Retinal pigment epithelial cell (primary cell): ENCODE results near the gene ATF7IP.
"Not testable (repeated sequence)": the region's sequence is repeated elsewhere in the genome, so short reads cannot be mapped to it uniquely, and the experiment has no call there.

ENCODE experiments used
- DNase-seq: peaks from one replicate; pipeline ENCODE4 v3.0.0-alpha.2; 2010; ENCODE audit warnings: low read depth
- H3K4me3 ChIP-seq: 2 replicates; pipeline ENCODE4 v1.5.1; 2011; ENCODE audit warnings: mild to moderate bottlenecking, low read length, control low read depth, moderate library complexity
- TF ChIP-seq, protein P1 (sequence below): conservative IDR thresholded peaks from 2 replicates; pipeline ENCODE4 v1.5.1; 2011; ENCODE audit warnings: low read depth, low read length, control low read depth, inconsistent platforms

Gene ATF7IP

DNA sequence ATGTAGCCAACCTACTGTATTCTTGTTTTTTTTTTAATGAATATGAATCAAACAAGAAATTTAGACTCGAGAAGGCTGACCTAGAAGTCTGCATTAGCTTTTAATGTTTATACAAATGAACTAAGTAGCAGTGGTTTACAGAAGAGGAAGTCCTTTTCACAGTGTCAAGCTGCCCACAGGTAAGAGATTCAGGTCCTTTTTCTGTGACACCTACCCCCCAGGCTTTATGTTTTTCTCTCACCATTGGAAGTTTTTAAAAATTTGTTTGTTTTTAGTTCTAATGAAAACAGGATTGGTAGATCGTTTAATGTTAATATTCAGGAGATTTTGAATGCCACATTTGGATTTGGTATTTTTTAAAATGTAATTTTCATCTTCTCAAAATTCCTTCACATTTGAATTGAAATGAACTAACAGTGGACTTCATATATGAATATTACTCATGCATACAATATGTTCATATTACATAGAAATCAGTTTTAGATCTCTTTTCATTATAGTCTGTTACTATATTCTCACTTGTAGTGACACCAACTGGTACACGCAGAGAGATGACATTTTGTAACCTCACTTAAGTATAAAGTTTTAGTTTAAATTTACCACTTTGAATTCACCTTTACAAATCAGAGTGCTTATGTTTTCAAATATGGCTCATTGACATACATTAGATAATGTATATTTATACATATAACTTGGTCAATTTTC lies 29.7 kb downstream of the ATF7IP start:
- TF ChIP-seq, protein P1, sequence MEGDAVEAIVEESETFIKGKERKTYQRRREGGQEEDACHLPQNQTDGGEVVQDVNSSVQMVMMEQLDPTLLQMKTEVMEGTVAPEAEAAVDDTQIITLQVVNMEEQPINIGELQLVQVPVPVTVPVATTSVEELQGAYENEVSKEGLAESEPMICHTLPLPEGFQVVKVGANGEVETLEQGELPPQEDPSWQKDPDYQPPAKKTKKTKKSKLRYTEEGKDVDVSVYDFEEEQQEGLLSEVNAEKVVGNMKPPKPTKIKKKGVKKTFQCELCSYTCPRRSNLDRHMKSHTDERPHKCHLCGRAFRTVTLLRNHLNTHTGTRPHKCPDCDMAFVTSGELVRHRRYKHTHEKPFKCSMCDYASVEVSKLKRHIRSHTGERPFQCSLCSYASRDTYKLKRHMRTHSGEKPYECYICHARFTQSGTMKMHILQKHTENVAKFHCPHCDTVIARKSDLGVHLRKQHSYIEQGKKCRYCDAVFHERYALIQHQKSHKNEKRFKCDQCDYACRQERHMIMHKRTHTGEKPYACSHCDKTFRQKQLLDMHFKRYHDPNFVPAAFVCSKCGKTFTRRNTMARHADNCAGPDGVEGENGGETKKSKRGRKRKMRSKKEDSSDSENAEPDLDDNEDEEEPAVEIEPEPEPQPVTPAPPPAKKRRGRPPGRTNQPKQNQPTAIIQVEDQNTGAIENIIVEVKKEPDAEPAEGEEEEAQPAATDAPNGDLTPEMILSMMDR: no peak
- no peak overlapping the region for H3K4me3 ChIP-seq
- no peak for DNase-seq

DNA sequence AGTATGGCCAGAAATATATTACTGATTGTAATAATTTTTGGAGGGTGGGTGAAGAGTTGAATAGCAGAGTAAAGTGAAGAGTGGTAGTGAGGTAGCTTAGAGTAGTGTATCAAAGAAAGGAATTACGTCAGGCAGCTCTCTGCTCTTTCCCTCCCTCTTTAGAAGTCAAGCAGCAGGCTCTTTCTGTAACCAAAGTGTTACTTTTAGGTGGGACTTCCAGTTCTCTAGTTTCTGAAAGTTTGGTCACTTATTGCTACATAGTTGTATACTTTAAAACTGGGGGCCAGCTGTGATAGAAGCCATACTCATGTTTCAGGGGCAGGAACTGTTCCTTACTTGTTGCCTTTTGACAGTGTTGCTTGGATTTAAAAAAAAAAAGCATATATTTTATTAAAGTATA lies 30.6 kb downstream of the ATF7IP start:
- DNase-seq: no peak
- H3K4me3 ChIP-seq: no peak overlapping the region
- TF ChIP-seq, protein P1: no peak

DNA sequence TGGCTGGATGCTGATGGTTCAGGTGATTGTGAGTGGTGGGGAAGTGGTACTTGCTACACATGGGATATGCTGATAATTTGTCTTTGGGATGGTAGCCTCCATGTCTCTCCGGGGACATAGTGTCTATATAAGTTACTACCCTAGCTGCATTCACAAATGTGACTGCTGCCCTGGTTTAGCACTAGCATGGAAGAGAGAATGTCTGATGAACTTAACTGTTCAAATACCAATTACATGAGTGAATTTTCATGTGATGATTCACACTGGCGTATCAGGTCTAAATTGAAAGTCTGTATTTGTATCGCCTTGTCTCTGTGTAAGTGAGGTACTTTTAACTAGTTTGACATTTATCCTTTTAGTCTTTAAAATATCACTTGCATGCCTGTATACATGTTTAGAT lies 34.4 kb downstream of the ATF7IP start:
- DNase-seq: peak; percentile 50
- TF ChIP-seq, protein P1: no peak
- H3K4me3 ChIP-seq: peak overlapping the region; percentile 3

DNA sequence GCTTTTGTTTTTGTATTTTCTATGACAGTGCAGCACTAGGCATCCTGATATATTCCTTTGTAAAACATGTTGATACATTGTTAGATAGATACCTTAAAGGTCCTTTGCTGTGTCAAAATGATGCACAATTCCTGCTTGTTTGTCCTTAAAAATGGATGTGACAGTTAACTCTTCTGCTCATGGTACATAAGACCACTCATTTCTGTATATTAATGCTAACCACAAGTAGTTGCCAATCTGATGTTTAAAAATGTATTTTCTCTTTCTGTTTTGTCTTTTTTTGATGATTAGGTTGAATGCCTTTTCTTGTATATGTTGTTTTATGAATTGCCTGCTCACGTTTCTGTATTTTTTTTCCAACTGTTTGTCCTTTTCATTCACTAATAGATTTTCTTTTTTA lies 35.1 kb downstream of the ATF7IP start:
- H3K4me3 ChIP-seq: no peak overlapping the region
- TF ChIP-seq, protein P1: no peak
- DNase-seq: no peak

DNA sequence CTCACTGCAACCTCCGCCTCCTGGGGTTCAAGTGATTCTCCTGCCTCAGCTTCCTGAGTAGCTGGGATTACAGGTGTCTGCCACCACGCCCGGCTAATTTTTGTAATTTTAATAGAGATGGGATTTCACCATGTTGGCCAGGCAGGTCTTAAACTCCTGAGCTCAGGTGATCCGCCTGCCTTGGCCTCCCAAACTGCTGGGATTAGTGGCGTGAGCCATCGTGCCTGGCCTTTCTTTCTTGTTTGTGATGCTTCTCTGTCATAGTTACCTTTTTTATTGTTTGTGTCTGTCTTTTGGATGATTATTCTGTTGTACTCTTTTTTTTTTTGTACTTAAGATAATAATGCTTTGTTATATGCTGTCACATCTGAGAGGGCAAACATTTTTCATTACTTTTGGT lies 35.8 kb downstream of the ATF7IP start:
- not testable (repeated sequence) for DNase-seq, H3K4me3 ChIP-seq

DNA sequence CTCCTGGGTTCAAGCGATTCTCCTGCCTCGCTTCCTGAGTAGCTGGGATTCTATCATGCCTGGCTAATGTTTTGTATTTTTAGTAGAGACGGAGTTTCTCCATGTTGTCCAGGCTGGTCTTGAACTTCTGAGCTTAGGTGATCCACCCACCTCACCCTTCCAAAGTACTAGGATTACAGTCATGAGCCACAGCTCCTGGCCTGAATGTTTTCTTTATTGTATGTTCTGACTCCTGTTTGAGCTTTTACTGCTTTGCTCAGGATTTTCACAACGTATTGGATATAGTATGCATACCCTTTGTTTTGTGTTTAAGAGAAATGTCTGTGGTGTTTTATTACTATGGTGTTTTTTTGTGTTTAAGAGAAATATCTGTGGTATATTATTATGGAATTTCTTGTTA lies 37.2 kb downstream of the ATF7IP start:
- no peak overlapping the region for H3K4me3 ChIP-seq
- TF ChIP-seq, protein P1: no peak
- no peak for DNase-seq

DNA sequence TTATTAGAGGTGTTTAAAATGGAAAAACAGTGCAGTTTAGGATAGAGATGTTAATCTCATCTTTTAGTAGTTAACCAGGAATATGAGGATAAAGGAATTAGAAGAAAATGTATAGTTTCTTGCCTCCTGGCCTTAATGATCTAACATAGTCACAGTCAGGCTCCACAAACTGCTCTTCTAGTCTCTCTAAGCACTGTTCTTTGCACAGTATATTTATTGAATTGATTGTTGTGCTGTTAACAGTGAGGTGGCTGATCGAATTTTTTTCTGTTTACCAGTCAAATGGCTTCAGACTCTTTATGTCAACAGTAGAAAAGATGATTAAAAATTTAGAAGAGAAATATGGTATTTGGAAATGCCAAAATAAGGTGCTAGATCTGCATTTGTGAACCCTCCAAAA lies 37.8 kb downstream of the ATF7IP start:
- H3K4me3 ChIP-seq: no peak overlapping the region
- no peak for DNase-seq
- TF ChIP-seq, protein P1: no peak
